GM19328 (cell line): ENCODE measurements around the gene S100A3.

ENCODE experiments used
- ATAC-seq: cut with Tn5 transposase; IDR thresholded peaks from one replicate; pipeline ENCODE4 v1.9.1; 2021; ENCODE audit warnings: mild to moderate bottlenecking, moderate library complexity; ENCODE audit not compliant: unreplicated experiment

Gene S100A3

GRCh38 chr1:153550398-153550758 lies 1.3 kb upstream of the S100A3 start:
- ATAC-seq: no peak

DNA sequence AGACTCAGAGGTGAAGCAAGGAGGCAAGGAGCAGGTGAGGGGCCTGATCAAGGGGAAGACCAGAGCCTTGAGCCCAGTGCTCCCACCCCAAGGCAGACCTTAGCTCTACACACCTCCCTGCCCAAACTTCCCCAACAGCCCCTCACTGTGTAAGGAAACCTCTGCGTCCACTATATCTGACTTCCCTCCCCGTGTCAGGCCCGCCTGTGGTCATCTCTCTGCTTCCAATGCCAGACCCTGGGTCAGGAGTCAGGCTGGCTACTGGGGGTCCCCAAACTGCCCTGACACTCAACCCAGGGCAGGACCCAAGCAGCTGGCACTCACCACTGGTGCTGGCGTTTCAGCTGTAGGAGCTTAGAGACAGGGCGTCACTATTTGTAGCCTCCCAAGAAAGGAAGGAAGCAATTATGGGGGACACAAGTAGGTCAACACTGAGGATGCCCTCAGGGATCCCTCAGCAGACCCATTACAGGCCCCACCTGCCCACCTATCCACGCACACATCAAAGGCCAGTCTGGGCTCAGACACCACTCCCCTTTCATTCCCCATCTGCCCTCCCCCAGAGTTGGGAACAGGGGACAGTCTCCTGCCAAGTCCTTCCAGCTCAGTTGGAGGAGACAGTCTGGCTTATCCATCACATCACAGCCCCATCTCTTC lies 811 bp upstream of the S100A3 start:
- no peak for ATAC-seq

DNA sequence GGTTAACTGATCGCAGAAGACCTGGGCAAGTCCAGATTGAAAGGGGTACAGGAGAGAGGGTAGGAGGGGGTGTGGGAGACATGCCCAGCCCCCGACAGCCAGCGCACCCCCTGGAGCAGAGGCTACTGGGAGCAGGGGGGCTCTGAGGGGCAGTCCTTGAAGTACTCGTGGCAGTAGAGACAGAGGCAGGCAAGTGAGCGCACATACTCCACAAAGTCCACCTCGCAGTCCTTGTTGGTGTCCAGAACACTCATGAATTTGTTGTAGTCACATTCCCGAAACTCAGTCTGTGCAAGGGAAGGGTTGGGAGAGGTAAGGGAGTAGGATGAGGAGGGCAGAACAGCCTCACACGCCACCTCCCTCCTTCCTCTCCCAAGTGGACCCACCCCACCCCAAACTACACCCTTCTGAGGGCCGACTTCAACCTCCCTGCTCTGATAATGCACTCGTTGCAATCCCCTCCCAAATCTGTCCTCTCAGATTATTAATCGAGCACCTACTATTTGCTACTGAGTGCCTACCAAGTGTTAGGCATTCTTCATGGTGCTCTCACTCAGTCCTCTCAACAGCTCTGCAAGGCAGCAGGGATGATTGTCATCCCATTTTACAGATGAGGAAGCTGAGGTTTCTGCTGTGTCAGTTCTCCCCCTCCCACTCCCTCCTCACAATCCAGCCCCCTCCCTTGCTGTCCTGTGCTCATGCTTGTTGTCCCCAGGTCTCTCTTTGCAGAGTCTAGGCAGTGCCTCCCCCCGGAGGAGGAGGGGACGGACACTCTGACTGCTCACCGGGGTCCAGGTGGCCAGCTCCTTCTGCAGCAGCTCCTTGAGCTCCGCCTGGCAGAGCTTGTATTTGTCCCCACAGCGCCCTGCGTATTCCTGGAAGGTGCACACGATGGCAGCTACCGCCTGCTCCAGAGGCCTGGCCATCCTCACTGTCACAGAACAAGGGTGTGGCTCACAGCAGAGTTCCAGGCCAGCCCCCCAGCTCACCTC lies 1.2 kb downstream of the S100A3 start:
- ATAC-seq: no peak

DNA sequence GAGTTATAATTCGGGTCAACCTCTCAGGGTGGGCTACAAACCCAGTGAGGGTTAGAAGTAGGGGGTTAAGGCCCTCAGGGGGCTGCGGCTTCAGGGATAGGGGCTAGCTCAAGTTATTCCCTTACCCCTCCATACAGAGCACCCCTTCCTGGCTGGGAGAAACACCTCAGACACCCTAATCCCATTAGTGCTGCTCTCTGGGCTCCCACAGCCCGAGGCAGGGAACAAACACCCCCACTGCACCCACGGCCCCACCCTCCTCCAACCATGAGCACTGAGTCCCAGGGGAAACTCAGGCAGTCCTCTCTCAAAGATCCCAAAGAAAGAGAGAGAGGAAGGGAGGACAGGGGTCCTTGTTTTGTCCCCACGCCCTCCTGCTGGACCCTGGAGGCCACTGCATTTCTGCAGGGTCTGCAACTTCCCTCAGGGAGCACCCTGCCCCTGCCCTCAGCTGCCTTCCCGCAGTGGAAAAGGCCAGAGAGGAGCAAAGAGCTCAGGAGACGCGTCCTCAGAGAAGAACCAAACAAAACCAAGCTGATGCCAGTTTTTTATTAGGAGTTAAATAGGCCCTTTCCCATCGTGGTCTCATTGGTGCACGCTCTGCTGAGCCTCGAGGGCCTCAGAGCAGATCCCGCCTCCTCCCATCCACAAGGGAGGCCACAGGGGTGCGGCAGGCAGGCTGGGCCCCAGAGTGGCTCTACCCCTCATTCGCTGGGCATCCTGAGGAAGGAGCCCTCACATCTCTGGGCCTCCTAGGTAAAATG lies 2.1 kb downstream of the S100A3 start:
- ATAC-seq: no peak

DNA sequence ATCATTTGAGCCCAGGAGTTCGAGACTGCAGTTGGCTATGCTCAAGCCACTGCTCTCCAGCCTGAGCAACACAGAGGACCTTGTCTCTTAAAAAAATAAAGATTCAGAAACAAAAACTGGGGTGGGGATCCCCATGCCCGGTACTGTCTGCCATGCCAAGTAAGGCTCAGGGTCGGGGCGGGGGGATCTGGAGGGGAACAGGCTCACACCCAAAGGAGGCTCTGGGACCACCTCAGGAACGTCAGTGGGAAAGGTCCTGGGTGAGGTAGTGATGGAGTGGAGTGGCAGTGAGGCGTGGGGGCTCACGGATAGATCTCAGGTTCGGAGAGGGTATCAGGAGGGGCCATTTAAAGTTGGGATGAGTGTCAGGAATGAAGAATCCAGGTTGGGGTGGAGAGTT lies 2.7 kb downstream of the S100A3 start:
- ATAC-seq: no peak

GRCh38 chr1:153545067-153546055 lies 3.7 kb downstream of the S100A3 start, which contains the start of gene S100A4:
Gene S100A4 (minus strand): TSS chr1:153545806. CDS start chr1:153544794, 1,012 bp downstream.
- ATAC-seq: no peak

- ATAC-seq: no peak
Measured at GRCh38 chr1:153544453-153545066, 4.5 kb downstream of the S100A3 start.

DNA sequence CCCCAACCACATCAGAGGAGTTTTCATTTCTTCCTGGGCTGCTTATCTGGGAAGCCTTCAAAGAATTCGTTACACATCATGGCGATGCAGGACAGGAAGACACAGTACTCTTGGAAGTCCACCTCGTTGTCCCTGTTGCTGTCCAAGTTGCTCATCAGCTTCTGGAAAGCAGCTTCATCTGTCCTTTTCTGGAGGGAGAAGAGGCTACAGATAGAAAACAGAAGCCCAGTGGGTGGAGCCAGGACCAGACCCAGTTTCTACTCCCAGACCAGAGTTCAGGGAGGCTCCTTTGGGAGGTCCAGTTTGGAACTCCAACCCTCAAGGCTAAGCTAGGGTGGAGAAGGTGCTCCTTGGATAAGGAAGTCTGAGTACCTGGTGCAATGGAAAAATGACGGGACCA lies 5.3 kb downstream of the S100A3 start:
- ATAC-seq: no peak

DNA sequence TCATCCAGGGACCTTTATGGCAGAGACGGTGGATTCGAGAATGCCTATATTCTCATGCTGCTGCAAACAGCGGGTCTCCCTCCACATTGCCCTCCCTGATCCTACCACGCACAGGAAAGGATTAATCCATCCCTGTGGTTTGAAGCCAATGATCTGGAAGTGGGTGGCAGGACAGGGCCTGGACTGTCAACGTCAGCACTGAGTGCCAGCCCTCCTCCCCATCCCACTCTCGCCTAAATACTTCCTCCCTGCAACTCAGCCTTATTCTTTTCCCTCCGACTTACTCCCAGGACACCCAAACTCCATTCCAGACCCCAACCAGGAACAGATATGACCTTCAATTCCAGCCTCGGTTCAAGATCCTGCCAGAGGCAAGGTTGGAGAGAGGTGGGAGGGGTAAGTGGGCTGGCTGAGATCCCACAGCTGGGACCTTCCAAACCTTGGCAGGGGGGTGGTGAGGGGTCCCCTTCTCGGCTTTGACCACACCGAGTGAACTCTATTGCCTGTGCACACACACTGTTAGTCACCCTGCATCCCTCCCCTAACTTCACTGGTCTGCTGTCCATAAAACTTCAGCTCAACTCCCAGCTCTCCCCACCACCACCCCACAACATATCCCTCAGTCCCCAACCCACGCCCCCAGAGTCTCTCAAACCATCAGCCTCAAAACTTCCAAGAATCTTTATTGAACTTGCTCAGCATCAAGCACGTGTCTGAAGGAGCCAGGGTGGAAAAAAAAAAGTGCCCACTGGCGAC lies 5.9 kb downstream of the S100A3 start:
- ATAC-seq: no peak

GRCh38 chr1:153541641-153542590 lies 7.1 kb downstream of the S100A3 start:
- no peak for ATAC-seq

DNA sequence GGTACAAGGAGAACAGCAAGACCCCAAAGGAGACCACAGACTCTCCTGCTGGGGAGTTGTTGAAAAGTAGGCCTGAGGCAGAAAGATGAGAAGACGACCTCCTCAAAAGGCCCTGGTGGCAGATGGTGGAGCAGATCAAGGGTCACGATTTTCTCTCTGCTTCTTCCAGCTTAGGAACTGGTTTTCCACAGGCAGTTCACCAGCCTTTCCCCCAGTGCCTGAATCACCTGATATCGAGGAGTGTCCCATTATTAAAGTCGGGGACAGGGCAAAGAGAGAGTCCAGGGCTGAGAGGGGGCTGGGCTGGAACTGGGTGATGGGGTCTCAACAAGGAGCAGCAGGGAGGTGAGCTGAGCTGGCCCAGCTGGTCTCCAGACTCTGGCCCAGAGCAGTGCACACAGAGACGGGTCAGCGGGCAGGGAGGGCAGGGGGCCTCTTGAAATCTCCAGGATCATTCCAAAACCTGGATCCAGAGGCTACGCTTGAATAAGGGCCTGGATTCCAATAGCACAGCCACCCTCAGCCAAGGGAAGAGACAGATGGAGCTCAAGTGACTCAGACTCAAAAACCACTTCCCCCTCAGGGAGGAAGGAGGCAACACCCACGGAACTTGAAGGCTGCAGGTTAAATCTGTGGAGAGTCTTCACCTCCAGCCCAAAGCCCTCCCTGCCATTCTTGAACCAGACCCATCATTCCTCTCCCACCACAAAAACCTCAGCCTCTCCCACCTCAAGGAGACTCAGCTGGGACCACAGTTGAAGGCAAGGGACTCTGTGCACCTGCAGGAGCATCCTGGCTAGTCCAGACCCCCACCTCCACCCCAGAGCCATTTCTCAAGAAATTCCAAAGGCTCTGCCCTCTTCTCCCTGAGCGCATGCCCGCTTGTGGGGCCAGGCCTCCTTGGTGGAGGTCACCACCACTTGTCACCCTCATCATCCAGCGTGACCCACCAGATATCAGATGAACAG lies 8.4 kb downstream of the S100A3 start, which contains the start of gene S100A5:
S100A5 (minus strand) TSS at position 541 of the 968 bp plus-strand sequence. CDS start 743 bp downstream, outside the sequence.
- ATAC-seq: no peak

DNA sequence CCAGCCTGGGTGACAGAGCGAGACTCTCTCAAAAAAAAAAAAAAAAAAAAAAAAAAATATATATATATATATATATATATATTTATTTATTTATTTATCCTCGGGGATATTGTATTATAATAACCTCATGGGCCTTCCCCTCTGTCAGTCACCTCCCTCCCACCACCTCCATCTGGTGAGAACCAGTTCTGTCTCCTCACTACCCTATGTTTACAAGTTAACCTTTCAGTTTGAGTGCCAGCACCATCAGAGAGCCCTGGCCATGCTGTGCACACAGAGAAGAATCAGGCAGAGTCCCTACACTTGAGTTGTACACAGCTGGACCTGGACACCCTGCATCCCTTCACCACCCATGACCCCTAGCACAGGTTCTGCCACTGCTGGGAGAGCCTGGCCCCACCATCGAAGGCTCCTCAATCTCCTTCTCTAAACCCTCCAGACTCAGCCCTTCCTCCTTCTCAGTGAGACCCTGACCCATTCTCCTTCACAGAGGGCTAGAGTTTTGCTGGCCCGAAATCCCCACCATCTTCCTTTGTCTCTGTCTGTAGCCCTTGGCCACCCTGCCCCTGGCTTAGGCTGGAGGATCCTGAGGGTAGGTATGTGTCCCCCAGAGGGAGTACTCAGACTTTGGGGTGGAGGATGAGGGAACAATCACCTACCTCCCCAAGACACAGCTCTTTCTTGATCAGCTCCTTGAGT lies 9.5 kb downstream of the S100A3 start:
- ATAC-seq: no peak

DNA sequence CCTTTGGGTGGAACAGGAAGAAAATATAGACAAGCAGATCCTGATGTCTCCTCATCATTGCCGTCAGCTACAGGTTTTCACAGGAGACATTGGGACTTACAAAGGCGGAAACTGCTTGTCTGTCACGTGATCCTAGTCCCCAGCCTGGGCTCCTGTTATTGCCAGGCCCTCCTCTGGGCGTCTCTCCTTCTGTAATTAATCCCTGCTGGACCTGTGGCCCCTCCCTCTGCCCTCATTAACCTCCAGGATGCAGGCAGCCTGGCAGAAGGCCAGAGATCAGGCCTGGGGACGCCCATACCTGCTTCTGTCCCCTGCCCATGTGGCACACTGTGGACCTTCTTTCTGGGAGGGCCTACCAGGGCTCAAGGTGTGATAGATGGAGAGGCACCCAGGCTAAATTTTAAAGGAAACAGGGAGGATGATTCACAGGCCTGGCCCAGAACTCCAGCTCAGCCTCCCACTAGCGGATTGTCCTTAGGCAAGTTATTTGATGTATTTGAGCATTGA lies 10.7 kb downstream of the S100A3 start:
- no peak for ATAC-seq

- no peak for ATAC-seq
Measured at GRCh38 chr1:153537376-153537730, 11.7 kb downstream of the S100A3 start.

DNA sequence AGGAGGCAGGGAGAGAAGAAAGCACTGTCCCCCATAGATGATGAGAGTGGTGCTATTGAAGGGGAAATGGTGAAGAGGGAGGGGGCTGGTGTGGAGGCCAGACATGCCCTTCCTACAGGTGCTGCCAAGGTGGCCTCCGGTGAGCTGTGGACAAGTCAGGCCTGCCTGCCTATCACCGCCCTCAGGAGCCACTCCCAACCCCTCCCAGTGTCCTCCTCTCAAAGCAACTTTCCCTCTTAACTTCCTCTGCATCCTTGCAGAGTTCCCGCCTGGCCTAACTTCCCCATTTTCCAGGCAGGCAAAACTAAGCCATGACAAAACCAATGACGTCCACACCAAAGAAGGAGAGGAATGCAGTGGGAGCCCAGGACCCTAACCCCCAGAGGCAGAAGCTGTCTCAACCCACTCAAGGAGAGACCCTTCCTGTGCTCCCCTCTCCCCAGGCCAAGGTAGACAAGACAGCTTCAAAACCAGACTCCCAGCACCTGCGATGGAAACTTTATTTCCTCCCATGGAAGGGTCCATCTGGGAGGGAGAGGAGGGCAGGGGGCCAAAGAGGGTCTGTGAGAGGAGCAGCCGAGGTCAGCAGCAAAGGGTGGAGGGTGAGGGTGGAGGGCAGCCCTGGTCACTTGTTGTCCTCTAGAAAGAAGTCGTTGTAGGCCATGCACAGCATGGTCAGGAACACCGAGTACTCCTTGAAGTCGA lies 12.2 kb downstream of the S100A3 start:
- ATAC-seq: no peak
